ENCODE measurements around the gene ELAVL2.
A peak's percentile ranks its signal among the peaks of the same experiment; 100 is the strongest.

ELAVL2 gene

DNA sequence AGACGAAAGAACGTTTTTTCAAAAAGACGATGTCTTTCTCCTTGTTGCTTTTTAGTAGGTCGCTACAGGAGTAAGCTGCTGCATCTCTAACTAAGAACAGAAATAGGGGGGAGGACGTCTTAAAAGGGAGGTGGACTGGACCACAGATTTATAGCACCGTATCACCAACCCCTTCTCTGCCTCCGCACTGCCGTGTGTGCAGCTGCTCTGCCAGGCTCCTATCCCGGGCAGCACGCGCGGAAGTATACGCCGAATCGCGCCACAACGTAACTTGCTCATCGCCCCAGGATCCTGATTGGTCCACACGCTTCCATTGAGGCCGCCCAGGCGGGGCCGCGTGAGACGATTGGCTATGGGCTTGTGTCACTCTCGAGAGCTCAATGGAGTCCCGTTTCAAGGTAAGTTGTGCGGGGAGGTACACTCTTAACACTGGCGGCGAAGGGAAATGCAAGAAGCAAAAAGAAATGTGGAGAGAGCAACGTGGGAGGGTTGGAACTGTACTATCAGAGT lies at the start of gene ELAVL2:
TSS of gene ELAVL2 (minus strand) at position 121 of the 510 bp plus-strand sequence. CDS start 64,006 bp downstream, outside the sequence.
- peak; percentile 15 for DNase-seq (ENCODE audit: low spot score)

DNA sequence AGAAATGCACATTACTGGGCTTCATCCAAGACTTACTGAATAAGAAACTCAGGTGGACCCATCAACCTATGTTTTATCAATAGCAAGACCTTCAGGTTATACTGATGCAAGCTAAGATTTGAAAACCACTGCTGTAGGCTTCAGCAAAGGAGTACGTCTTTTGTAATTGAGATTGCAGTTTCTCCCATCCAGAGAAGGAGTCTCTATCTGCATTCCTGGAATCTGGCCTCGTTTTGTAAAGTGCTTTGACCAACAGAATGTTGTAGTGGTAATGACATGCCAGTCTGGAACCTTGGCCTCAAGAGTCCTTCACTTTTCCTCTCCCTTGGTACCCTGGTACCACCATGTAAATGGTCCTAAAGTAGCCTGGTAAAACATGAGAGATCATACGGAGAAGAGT lies 32.2 kb upstream of the ELAVL2 start:
- DNase-seq (ENCODE audit: low spot score): no peak

DNA sequence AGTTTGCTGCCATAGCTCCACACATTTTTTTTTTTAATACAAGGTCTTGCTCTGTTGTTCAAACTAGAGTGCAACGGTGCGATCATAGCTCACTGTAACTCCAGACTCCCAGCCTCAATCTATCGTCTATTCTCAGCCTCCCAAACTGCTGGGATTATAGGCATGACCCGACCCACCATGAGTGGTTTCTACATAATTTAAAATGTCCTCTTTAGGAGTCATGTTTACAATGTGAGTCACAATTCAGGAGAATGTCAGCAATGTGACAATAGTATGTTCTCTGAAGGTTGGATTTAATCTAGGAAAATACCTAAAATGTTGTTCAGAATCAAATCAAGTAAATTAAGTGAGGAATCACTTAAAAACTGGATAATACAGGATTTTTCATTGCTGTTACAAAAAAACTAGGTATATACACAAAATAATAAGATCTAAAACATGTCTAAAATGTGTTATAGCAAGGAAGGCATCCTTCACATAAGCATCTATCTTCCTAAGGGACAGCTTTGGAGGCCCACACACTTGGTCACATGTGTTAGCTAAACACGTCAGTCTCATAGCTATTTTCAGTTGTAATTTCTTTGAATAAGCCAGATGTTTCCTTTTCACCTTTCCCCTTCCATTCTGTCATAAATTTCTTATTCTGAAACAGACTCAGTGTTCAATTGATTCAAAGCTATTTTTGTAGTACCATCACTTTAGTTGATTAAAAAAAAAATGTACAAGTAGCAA lies 30.0 kb upstream of the ELAVL2 start:
- DNase-seq (ENCODE audit: low spot score): no peak

DNA sequence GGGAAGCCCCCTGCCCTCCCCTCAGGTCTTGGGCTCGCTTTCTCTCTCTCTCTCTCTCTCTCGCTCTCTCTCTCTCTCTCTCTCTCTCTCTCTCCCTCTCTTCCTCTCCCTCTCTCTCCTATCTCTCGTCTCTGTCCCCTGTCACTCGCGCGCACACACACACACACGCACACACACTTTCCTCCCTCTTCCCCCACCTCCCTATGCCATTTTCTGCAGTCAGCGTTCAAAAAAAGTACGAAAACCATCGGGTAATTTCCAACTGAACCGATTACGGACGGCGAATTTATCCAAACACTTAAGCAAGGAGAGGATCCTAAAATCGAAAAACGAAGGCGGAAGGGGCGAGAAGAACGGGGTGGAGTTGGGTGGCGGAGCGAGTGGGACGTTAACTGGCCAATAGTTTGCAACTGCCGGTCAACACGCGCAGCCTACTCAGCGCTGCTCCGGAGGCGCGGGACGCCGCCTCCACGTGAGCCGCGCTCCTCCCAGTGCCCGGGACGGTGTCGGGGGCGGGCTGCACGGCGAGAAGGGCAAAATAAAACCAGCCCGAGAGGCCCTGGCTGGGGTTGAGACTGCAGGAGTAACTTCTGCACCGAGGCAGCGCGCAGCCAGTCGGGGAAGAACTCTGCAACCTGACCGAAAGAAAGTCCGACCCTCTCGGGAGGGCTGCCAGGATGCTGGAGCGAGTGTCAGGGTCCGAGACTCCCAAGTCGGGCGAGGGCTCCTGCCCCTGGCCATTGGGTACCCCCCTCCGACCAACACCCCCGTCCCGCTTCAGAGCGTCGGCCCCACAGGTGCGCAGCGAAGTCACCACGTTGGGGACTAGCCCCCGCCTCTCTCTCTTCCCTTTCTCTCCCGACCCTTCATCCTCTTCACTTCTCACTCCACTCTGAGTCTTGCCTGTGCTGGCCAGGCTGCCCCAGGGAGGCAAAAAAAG lies 24.9 kb upstream of the ELAVL2 start:
- no peak for DNase-seq (ENCODE audit: low spot score)

DNA sequence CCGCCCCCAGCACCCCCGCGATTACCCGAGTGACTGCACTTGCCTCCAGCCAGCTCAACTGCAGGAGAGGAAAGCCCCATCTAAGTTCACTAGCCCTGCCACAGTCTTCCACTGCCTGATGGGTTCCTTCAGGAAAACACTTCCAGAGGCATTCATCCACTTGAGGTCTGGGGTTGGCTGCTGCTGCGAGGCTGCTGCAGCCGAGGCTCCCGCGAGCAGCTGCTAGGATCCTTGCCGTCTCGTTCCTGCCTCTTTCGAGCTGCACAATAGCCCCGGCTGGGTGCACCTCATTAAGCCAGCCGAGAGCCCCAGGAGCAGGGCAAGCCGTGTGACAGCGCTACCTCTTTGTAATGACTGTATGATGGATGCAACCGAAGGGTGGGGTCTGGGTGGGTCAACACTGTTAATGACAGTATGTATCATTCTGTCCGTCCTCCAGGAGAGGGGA lies 24.2 kb upstream of the ELAVL2 start:
- DNase-seq (ENCODE audit: low spot score): no peak

DNA sequence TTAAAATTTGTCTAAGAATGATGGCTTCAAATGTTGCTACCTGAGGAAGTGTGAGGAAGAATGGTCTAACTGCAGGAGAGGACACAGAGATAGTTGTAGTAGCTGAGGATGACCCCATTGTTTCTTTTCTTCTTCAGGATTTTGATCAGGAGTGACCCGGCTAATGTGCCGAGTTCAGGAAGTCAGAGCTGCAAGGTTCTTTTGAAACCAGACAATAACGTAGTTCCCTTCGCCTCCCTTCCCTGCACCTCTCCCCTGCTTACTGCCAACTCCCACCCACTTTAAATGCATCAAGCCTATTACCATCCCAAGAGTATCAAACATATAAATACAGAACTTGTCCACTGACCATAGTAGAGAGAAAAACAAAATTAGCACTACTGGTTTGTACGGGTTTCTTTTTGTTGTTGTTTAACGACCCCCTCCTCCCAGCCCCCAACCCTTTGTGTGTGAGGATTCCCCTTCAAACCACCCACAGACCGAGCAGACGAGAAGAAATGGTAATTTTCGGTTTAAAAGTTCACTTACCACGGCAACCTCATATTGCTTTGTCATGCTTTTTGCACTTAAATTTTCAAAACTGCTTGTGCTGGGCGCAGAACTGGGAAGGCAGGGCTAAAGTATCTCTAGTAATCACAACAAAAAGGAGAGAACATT lies 23.5 kb upstream of the ELAVL2 start:
- DNase-seq (ENCODE audit: low spot score): no peak

DNA sequence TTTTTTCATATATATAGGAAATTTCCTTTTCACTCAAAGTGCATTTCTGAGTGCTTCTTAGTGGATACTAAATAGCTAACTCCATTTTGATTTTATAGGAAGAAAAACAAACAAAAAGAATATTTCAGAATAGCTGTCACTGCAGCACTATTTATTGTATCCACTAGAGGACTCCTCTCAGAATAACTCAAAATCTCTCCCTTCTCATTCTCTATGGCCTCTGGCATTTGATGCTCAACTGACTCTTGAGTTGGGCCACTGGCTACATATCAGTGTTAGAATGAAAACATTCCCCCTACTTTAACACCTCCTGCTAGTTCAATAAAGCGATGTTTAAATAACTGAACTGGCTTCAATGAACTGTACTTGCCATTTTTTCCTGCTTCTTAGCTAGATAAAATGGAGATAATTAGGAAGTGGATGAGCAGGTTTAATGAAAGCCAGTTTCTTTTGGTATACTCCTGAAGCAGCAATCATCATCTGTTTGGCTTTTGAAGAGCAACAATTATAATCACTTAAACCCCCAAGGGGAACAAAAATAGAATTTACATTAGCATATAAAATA lies 16.6 kb upstream of the ELAVL2 start:
- DNase-seq (ENCODE audit: low spot score): no peak

DNA sequence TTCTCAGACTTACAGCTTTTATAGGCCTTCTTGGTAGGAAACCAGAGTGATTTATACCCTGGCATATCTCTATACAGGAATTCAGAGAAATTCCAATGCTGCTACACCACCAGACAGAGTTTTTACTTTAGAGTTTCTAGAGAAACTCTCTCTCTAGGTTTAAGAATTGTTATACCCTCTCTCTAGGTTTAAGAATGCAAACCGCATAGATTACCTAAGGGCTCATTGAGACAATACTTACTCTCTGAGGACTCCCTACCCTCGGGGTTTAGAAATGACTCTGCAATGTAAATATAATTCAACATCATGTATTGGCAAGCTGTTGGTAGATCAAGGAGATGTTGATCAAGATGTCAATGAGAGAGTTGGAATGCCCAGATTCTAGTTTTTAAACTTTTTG lies 15.3 kb upstream of the ELAVL2 start:
- DNase-seq (ENCODE audit: low spot score): no peak

DNA sequence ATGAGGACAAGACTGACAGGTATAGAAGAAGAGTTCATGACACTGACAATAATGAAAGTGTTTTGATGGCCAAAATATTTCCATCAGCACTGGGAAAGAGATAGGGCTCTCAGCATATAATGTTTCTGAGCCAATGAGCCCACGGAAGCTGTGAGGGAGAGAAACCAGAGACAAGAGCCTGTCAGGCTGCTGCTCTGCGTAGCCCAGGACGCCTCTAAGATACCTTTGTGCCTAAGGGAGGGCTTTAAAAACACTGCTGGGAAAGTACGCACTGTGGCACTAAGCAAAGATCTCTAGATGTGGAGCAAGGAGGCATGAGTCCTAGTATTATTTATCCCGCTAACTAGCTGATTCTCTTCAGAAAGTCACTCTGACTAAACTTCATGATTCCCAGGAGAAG lies 11.0 kb upstream of the ELAVL2 start:
- DNase-seq (ENCODE audit: low spot score): no peak

DNA sequence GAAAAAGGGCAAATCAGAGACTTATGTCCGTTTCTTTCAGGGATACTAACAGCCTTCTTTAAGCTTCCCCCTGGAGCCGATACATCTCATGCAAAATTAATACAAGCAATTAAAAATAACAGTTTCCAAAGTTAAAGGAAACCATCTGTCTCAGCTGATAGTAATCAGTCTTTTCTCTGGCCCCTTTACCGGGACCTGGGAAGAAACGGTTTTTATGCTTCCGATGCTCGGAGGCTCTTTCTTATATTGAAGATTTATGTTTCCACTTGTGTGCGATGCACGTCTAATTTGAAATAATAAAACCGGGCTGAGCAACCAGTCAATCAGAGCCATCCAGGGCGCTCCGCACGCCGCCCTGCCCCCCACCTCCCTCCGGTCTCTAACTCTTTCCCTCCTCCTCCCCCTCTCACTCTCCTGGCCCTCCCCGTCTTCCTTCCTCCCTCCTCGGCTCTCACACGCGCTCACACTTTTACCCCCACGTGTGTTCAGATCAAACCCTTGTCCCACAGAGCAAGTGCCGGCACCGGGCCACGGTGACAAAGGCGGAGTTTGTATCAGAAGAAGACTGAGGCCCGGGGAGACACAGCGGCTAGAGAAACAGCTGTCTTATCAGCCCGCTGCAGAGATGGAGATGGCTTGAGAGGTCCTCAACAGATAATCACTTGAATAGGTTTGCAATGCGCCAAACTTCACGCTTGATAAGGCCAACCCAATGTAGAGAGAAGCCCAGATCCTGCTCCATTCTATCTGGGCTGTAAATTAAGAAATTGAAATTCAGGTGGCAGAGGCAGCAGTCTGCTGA lies 5.1 kb upstream of the ELAVL2 start:
- DNase-seq (ENCODE audit: low spot score): no peak

DNA sequence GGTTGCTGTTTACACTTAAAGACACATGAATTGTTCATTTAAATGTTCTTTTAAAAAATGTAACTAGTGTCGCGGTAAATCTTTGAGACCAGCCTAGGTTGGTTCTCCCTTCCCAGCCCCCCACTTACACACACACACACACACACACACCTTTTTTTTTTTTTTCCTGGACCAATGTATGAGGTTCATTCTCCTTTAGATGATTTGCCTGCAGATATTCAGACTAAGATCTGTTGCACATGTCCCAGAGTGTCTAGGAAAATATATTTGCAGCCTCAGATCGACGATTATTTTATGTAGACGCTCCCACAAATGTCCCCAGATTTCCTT lies 4.4 kb upstream of the ELAVL2 start:
- DNase-seq (ENCODE audit: low spot score): no peak

DNA sequence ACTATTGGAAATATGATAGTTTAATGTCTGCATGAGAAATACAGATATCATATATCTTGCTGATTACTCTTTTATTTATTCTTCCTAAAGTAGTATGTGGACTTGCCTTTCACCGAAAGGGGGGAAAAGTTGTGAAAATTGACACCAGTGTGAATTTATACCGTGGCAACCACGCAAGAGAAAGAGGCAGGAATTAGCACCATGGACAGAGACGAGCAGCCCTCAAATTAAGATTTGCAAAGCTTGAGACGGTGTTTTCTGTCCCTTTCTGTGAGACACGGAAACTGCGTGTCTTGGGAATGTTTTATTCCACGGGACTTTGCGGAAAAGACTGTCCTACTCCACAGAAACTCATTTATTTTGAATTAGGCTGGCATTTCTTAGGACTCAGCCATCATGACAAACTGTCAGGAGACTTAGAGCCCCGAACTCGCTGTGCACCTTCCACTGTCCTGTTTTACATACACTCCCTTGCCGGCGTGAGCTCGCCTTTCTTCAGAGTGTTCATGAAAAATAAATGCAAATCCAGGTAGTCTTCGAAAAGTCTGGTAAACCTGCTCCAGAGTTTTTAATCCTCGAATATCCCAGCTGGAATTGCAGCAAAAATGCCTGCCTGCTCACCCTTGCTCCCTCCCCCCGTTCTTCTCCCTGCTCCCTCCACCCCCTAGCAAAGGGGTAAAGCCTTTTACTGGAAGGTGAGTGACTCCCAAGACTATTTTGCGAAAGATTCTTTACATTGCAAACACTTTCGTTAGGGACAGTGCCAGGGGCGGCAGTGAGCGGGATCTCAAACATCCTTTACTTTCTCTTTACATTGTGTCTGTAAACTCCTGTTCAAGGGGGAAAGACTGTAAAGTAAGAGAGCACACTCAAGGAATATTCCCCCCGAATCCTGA lies 3.8 kb upstream of the ELAVL2 start:
- no peak for DNase-seq (ENCODE audit: low spot score)

DNA sequence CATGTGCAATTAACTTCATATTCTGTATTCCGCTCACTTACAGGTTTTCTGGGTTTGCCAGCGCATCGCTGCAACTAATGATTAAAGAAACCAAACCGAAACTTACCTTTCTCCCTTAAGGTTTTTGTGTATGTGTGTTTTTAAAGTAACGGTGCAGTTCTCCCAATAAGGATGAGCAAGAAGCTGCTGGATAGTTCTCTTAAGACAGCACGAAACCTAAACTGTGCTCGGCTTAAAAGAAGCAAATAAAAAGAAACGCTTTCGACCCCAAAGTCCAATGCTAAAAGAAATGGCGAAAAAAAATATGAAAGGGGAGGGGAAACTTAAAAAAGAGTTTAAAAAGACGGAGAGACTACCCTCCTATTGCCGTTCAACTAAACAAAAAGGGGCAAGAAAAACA lies 340 bp downstream of the ELAVL2 start:
- DNase-seq (ENCODE audit: low spot score): no peak

DNA sequence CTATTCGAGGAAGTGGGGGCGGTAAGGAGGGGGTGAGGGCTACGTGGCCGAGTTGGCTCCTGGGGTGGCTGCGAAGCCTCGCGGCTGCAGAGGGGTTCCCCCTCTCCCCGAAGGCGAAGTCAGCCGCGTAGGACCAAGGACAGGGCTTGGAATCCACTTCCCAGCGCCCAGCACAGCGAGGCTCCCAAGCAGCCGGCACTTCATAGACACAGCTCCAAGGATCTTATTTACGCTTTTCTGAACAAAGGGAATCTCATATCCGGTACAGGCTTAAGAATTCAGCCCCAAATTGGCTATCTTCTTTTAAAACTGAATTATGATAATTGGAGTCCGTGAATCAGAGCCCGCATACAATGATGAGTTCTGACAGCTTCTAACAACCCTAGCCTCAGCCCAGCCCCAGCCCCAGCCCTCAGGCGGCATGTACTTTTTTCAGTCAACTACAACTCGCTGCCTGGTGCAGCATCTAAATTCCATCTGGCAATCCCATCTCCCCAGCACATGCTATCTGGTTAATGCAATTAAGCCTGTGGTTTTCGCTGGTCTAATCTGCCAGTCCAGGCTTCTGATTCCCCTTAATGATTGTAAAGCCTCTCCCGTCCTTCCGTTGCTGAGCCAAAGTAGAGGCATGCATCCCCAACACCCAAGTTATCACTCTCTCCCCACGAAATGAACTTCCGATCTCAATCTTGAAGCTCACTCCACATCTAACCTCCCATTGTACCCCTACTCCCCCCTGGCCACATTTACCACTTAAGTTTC lies 1.0 kb downstream of the ELAVL2 start:
- no peak for DNase-seq (ENCODE audit: low spot score)

DNA sequence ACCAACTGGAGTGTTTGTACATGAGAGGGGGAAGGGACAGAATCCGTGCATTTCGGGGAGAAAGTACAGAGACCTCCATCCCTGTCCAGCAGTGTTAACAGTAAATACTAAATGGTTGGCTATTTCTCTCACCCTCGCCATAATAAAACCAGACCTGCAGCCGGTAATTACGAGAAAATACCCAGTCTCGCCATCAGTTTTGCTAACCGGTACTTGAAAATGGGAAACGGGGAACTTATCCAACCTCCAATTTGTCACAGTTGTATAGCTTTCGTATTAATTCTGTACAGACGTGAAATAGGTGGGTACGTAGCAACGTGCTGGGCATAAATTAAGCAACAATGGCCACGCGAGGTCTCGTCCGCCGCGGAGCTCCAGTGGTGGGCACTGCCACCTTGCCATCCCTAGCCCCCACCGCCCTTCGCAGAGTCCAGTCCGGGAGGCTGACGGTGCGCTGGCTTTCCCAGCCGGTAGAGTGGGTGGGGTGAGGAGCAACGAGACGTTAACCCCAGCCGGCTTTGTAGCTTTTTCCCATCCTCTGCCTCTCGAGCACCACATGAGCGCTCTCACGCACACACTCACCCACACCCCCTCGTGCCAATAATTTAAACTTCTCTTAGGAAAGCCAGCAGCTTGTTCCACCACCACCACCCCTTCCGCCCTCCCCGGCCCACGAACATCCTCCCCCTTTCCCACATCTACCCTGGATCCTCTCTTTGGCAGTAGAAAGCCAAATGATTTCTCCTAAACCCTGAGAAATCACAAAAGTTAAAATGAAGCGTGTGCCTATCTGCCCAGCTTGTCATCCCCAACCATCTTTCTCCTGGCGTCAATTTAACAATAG lies 1.8 kb downstream of the ELAVL2 start:
- DNase-seq (ENCODE audit: low spot score): no peak

DNA sequence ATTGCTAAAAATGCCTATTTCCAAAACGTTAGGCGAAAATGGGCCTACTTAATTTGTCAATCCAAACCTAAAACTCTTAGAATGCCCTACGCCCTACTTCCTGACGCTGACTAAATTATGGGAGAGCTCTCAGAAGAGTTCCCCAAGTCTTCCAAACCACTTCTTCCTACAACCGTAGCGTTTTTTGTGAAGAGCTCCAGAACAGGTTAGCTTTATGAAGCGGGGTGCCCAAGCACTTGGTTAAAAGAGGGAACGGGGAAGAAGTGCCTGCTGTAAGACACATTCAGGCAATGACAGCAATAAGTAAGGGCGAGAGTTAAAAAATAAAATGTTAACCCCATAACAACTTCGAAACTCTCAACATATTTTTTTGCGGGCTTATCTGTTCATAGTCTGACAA lies 2.8 kb downstream of the ELAVL2 start:
- no peak for DNase-seq (ENCODE audit: low spot score)

DNA sequence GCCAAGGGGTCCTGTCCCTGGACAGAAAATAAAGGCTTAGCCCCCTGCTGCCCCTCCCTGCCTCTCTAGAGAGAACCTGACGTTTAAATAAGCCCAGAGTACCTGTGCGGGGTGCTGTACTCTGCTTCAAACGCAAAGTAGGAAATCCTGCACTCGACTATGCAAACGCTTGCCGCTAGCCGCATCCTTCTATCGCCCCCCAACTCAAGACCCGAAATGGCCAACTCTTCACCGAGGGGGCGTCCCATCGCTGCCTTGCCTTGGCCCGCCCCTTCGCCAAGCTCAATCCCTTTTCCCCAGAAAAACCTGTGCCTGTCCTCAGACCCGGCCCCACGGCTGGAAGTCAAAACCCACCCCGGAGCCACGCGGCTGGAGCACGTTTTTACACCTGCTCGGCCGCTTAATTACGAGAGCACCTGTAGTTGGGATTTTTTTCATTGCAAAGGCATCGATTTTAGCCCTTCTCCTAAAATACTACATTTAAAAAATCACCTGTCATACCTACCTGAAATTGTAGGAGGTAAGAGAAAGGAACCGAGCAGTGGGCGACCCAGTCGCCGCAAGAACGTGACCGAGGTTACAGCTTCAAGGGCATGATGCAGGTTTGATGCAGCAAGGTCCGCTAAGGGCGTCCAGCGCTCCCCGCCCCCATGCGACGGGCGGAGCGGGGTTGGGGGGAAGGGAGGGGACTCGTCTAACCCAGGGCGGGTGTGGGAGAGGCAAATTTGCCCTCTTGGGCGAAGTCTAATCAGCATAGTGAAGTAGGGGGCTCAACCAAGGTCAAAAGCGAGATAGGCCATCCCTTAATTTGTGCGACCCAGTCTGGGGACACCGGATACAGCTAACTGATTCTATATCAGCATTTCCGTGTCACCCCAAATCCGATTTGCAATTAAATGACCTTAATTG lies 3.5 kb downstream of the ELAVL2 start:
- DNase-seq (ENCODE audit: low spot score): no peak
